Transverse colon (tissue), 4 donors: ENCODE measurements around the gene C10orf90. TPM values are rescaled to one million over a fixed set of nuclear protein-coding genes. Genes with fewer than 3 reads are reported as not detected.

Source experiments
- DNase-seq: peaks from one replicate; pipeline ENCODE4 v3.0.0-alpha.2; 2019
- H3K27ac ChIP-seq, 4 donors: fragments of 200-600 bp; sonication (generic); 2 replicates each; pipeline ENCODE4 v1.5.1; 2016 to 2018; ENCODE audit warnings: inconsistent platforms in 4 of 4
- H3K27me3 ChIP-seq: fragments of 200-600 bp; sonication (generic); 2 replicates; pipeline ENCODE4 v1.5.1; 2017; ENCODE audit warnings: inconsistent platforms
- H3K36me3 ChIP-seq, 4 donors: fragments of 200-600 bp; sonication (generic); 2 replicates each; pipeline ENCODE4 v1.5.1; 2017 to 2019; ENCODE audit warnings: inconsistent platforms in 4 of 4
- H3K4me1 ChIP-seq, 4 donors: fragments of 200-600 bp; sonication (generic); 2 replicates each; pipeline ENCODE4 v1.5.1; 2017 to 2020; ENCODE audit warnings: inconsistent platforms in 4 of 4
- H3K4me3 ChIP-seq, 4 donors: fragments of 200-600 bp; sonication (generic); 1 replicate in 1 of 4; 2 replicates in 3 of 4; pipeline versions ENCODE4 v1.5.1 to v1.6.1; 2017 to 2019; ENCODE audit warnings: inconsistent platforms in 4 of 4
- H3K9me3 ChIP-seq, 2 donors: fragments of 200-600 bp; sonication (generic); 2 replicates each; pipeline ENCODE4 v1.5.1; 2017 to 2019; ENCODE audit warnings: inconsistent platforms in 2 of 2
- EP300 ChIP-seq: sonication (generic); formaldehyde crosslinking; IDR thresholded peaks from one replicate; pipeline ENCODE4 v1.6.1; 2017; ENCODE audit warnings: antibody characterized with exemption, low read depth
- POLR2A ChIP-seq: fragments of 450-650 bp; IDR thresholded peaks from one replicate; pipeline ENCODE4 v1.6.1; 2016; ENCODE audit warnings: antibody characterized with exemption, mild to moderate bottlenecking, moderate library complexity
- POLR2AphosphoS5 ChIP-seq, 3 donors: sonication (generic); formaldehyde crosslinking; IDR thresholded peaks; one replicate each; pipeline ENCODE4 v1.6.1; 2016; ENCODE audit warnings: antibody characterized with exemption in 3 of 3
- WGBS, 2 donors: methylation state at CpG; one replicate each; pipeline ENCODE4 v1.1.5; 2018; ENCODE audit warnings: low coverage in 1 of 2; 5-methylcytosine and 5-hydroxymethylcytosine counted together
- in situ Hi-C, 4 donors: fragments of 200-750 bp; cut with MboI; loops; one replicate each; pipeline versions ENCODE4 v1.15.0 to v1.15.1; 2017; ENCODE audit warnings: low sequenced_read_pairs in 3 of 4, low pct_ligation_motif_present in 1 of 4, low pct_unique_long_range_greater_than_20kb in 1 of 4
- intact Hi-C: fragments of 100-400 bp; cut with DNase I; formaldehyde crosslinking; loops from one replicate; pipeline ENCODE4 v1.15.1; 2023; ENCODE audit warnings: low total_unique reads
- total RNA-seq, 4 donors: library from RNA; depleted of rRNA; stranded (reverse); fragments of >200 nt; gene quantifications; one replicate each; pipeline ENCODE4 v1.1.0, GENCODE V29; 2016
- TF ChIP-seq, protein P1 (sequence below), 5 experiments: fragments of 200-600 bp in 3 of 5; fragments of 450-650 bp in 2 of 5; sonication (generic) in 3 of 5; IDR thresholded peaks; 1 replicate in 2 of 5; 2 replicates in 3 of 5; pipeline ENCODE4 v1.5.1; 2016 to 2017; ENCODE audit warnings: antibody characterized with exemption in 5 of 5, inconsistent platforms in 3 of 5, mild to moderate bottlenecking in 2 of 5, moderate library complexity in 1 of 5

C10orf90 gene
- total RNA-seq, 4 donors from 2014 or later = not detected

DNA sequence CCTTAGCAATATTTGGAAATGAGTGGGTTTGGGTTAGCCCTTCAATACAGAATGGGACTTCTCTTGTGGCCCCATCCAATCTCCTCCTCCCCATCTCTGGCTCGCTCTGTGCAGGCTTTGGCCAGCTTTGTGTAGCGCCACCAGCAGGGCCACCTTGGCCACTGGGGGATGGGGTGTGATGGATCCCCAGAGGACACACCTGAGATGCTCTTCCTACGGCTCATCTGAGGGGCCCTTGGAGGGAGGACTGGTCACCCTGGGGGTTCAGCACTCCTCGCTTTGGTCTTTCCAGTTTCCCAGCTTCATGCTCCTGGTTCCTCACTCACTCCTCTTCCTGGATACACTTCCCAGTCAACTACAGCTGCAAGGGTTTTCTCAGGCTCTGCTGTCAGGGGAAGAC, 15.3 kb upstream of the C10orf90 start:
- WGBS, 2 donors = 88% methylated on average over 4 of the region's 4 CpGs; no CpG with 5 or more reads in 1 of the 2 donors
- Histone ChIP-seq H3K9me3 (no peaks in the 10 kb centered on the region), H3K4me1 (no peaks in the 10 kb centered on the region), H3K27me3 (no peaks in the 10 kb centered on the region), H3K27ac (no peak overlapping the region), H3K4me3 (no peak overlapping the region), H3K36me3 (no peaks in the 10 kb centered on the region)
- in situ Hi-C loops = no loop called here
- intact Hi-C loops = no loop called here
- DNase-seq = no peak
- TF ChIP-seq, protein P1, sequence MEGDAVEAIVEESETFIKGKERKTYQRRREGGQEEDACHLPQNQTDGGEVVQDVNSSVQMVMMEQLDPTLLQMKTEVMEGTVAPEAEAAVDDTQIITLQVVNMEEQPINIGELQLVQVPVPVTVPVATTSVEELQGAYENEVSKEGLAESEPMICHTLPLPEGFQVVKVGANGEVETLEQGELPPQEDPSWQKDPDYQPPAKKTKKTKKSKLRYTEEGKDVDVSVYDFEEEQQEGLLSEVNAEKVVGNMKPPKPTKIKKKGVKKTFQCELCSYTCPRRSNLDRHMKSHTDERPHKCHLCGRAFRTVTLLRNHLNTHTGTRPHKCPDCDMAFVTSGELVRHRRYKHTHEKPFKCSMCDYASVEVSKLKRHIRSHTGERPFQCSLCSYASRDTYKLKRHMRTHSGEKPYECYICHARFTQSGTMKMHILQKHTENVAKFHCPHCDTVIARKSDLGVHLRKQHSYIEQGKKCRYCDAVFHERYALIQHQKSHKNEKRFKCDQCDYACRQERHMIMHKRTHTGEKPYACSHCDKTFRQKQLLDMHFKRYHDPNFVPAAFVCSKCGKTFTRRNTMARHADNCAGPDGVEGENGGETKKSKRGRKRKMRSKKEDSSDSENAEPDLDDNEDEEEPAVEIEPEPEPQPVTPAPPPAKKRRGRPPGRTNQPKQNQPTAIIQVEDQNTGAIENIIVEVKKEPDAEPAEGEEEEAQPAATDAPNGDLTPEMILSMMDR (IDR thresholded peaks at IDR 0.05) = no peak
- TF ChIP-seq EP300 (no peak), POLR2A (no peak), POLR2AphosphoS5 (IDR thresholded peaks at IDR 0.05) (no peak)

DNA sequence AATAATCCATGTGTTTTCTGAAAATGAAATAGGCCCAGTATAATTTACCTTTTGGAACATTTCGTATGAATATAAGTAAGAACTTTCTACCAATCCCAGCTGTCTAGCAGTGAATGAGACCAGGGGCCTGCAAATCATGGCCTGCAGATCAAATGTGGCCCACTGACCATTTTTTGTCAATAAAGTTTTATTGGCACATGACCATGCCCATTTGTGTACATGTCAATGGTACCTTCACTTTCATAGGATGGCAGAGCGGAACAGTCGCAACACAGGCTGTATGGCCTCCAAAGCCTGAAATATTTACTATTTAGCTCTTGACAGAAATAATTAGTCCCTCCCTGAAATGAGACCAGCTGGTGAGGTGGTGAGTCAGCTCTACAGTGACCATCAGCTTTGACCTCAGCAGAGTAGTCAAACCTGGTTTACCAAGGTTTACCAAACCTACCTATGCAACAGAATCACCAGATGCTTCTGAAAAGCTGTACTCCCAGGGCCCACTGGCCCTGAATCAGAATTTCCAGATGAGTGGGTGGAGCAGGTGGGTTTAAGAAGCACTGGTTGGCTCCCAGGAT, 13.8 kb upstream of the C10orf90 start:
- Histone ChIP-seq H3K4me1 (no peaks in the 10 kb centered on the region), H3K4me3 (no peak overlapping the region), H3K36me3 (no peaks in the 10 kb centered on the region), H3K27ac (no peak overlapping the region), H3K27me3 (no peaks in the 10 kb centered on the region), H3K9me3 (no peaks in the 10 kb centered on the region)
- TF ChIP-seq POLR2AphosphoS5 (IDR thresholded peaks at IDR 0.05) = no peak
- TF ChIP-seq, protein P1 (IDR thresholded peaks at IDR 0.05) = no peak
- no peak for TF ChIP-seq EP300
- TF ChIP-seq POLR2A = no peak
- 67 to 82% methylated on average over 1 to 3 of the region's 3 CpGs for WGBS, 2 donors
- DNase-seq = no peak
- in situ Hi-C loops = no loop called here
- intact Hi-C loops = no loop called here

DNA sequence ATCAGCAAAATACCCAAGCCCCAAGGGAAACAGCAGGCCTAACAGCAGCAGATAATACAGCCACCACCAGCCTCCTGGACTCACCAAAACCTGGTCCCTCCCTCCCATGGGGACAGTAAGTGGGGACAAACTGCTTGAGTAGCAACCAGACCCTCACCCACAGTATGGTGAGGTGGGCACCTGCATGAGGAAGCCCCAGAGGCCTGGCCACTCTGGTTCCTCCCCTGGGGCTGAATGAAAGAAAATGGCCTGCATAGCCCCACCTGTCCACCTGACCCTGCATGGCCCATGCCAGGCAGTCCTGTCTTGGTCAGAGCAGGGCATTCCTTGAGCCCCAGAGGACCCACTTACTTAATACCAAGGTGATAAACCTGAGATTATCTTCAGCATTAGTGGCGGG, 13.0 kb upstream of the C10orf90 start:
- in situ Hi-C loops = no loop called here
- WGBS, 2 donors = 88% methylated on average over 1 of the region's 1 CpG; no CpG with 5 or more reads in 1 of the 2 donors
- no peak overlapping the region for H3K27ac ChIP-seq
- intact Hi-C loops = no loop called here
- H3K4me1 ChIP-seq = no peaks in the 10 kb centered on the region
- H3K9me3 ChIP-seq = no peaks in the 10 kb centered on the region
- TF ChIP-seq EP300 (no peak), POLR2AphosphoS5 (IDR thresholded peaks at IDR 0.05) (no peak), POLR2A (no peak)
- TF ChIP-seq, protein P1 (IDR thresholded peaks at IDR 0.05) = no peak
- no peaks in the 10 kb centered on the region for H3K27me3 ChIP-seq
- H3K36me3 ChIP-seq = no peaks in the 10 kb centered on the region
- DNase-seq = no peak
- H3K4me3 ChIP-seq = no peak overlapping the region

DNA sequence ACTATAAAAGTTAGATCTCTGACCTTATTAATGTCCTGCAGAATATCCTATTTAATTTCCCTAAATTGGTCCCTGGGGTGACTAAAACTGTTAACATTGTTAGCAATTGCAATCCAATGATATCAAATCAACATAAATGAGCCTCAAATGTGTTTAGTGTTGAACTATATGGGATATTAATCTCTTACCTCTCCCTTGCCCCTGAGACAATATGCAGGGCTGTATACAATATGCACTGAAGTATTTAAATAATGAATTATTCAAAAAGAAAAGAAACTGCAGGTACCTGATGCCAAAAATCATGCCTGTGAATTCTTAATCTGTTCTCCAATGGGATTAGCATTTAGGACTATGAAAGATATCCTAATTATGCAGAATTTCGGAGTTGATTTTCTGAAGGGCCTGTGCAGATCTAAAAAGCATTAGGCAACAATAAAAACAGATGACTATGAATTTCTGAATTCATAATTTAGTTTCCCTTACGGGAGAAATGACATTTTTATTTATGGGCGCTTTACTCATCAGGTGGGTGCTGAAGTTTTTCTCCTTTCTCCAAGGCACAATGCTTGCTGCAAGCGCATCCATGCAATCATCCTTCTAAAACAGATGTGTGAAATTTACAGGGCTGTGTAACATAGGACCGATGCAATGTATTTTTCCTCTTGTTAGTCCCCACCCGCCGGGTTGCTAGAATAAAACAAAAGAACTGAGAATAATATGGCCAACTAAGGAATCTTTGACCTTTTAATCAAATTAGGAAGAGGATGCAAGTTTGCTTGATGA, 5.4 kb upstream of the C10orf90 start:
- intact Hi-C loops = no loop called here
- 84 to 91% methylated on average over 6 to 7 of the region's 7 CpGs for WGBS, 2 donors
- Histone ChIP-seq H3K9me3 (no peaks in the 10 kb centered on the region), H3K27ac (no peak overlapping the region), H3K4me3 (no peak overlapping the region), H3K27me3 (no peaks in the 10 kb centered on the region), H3K36me3 (no peaks in the 10 kb centered on the region), H3K4me1 (no peaks in the 10 kb centered on the region)
- no peak for DNase-seq
- in situ Hi-C loops = loop anchor here in 1 of 4 donors (10.0 kb wide), 1 partner anchor 219 kb away; no protein-coding TSS in a partner anchor
- TF ChIP-seq POLR2A (no peak), POLR2AphosphoS5 (IDR thresholded peaks at IDR 0.05) (no peak), EP300 (no peak)
- TF ChIP-seq, protein P1 (IDR thresholded peaks at IDR 0.05) = no peak
